T-cell (primary cell): ENCODE data around the gene TNFSF12. TPM values are rescaled to one million over a fixed set of nuclear protein-coding genes. Genes with fewer than 3 reads are reported as not detected.

Source experiments
- ATAC-seq, 4 experiments: fragments of 200-7000 bp in 3 of 4; fragments of 150-1000 bp in 1 of 4; cut with Tn5 transposase; replicated peaks in 1 of 4; 1 replicate in 3 of 4; 2 replicates in 1 of 4; pipeline ENCODE4 v1.10.0; 2021; ENCODE audit warnings: moderate library complexity in 3 of 4, mild to moderate bottlenecking in 2 of 4, moderate number of reproducible peaks in 1 of 4
- CTCF ChIA-PET, 2 donors: fragments of 300-600 bp; sonication (Branson Sonifier 250); formaldehyde crosslinking; loops; one replicate each; lab custom pipeline; 2022; ENCODE audit warnings: antibody characterized with exemption in 2 of 2; lab: Charles Lee
- POLR2A ChIA-PET, 2 donors: fragments of 300-600 bp; sonication (Branson Sonifier 250); formaldehyde crosslinking; loops; one replicate each; lab custom pipeline; 2022; ENCODE audit warnings: antibody characterized with exemption in 2 of 2; lab: Charles Lee
- DNase-seq, 35 experiments: peaks; one replicate each; pipeline versions ENCODE4 v3.0.0 to v3.0.0-alpha.2; 2013 to 2023
- H3K27ac ChIP-seq: one replicate; pipeline ENCODE4 v1.5.1; 2013; ENCODE audit warnings: low read length
- H3K27me3 ChIP-seq, 2 experiments: replicated peaks in 1 of 2; 1 replicate in 1 of 2; 2 replicates in 1 of 2; pipeline versions ENCODE4 v1.6.1 to v1.7.0; 2013; ENCODE audit warnings: low read length in 1 of 2, mixed read lengths in 1 of 2; ENCODE audit not compliant: control insufficient read depth in 2 of 2, insufficient read depth in 2 of 2; ENCODE audit errors: extremely low read depth in 1 of 2
- H3K36me3 ChIP-seq, 2 donors: 1 replicate in 1 of 2; 2 replicates in 1 of 2; pipeline versions ENCODE4 v1.6.1 to v1.7.0; 2013; ENCODE audit warnings: low read length in 1 of 2; ENCODE audit not compliant: control insufficient read depth in 2 of 2, insufficient read depth in 1 of 2; ENCODE audit errors: extremely low read depth in 1 of 2
- H3K4me1 ChIP-seq, 2 experiments: 1 replicate in 1 of 2; 2 replicates in 1 of 2; pipeline versions ENCODE4 v1.6.1 to v1.7.0; 2013; ENCODE audit warnings: low read length in 2 of 2, mixed read lengths in 1 of 2; ENCODE audit not compliant: insufficient read depth in 2 of 2, control insufficient read depth in 1 of 2; ENCODE audit errors: extremely low read depth in 1 of 2
- H3K4me3 ChIP-seq, 2 donors: 1 replicate in 1 of 2; 2 replicates in 1 of 2; pipeline versions ENCODE4 v1.5.1 to v1.7.0; 2013; ENCODE audit warnings: mild to moderate bottlenecking in 2 of 2, low read length in 1 of 2, moderate library complexity in 1 of 2; ENCODE audit not compliant: control insufficient read depth in 1 of 2; ENCODE audit errors: extremely low read depth in 1 of 2
- H3K9me3 ChIP-seq: 2 replicates; pipeline ENCODE4 v1.7.0; 2013
- H3K27ac Mint-ChIP-seq, 2 donors: one replicate each; pipeline ENCODE4 v1.8.0; 2020 to 2021; ENCODE audit warnings: mild to moderate bottlenecking in 2 of 2, mixed read lengths in 2 of 2
- H3K27me3 Mint-ChIP-seq, 2 donors: one replicate each; pipeline ENCODE4 v1.8.0; 2021 to 2022; ENCODE audit warnings: mixed read lengths in 2 of 2
- H3K36me3 Mint-ChIP-seq: one replicate; pipeline ENCODE4 v1.8.0; 2021; ENCODE audit warnings: mixed read lengths
- H3K4me1 Mint-ChIP-seq, 3 donors: one replicate each; pipeline ENCODE4 v1.8.0; 2020 to 2022; ENCODE audit warnings: mixed read lengths in 3 of 3, mild to moderate bottlenecking in 1 of 3
- H3K4me3 Mint-ChIP-seq, 3 donors: one replicate each; pipeline ENCODE4 v1.8.0; 2020 to 2022; ENCODE audit warnings: mild to moderate bottlenecking in 3 of 3, mixed read lengths in 3 of 3, moderate library complexity in 3 of 3
- H3K9me3 Mint-ChIP-seq, 3 donors: one replicate each; pipeline ENCODE4 v1.8.0; 2020 to 2022; ENCODE audit warnings: mixed read lengths in 3 of 3
- WGBS: methylation state at CpG from one replicate; pipeline ENCODE4 v1.1.5; 2013; ENCODE audit warnings: missing lambda C conversion rate; ENCODE audit not compliant: insufficient coverage; 5-methylcytosine and 5-hydroxymethylcytosine counted together
- total RNA-seq, 35 experiments: library from RNA in 6 of 35; stranded (reverse) in 6 of 35; fragments of 120-200 nt in 1 of 35; gene quantifications; one replicate each; pipeline versions ENCODE4 v1.2.1 to v1.2.4 and lab custom pipeline; 2013 to 2026

Gene TNFSF12
- total RNA-seq, 5 donors from 2014 or later (not counting 1 experiment from before 2014, with no cell fraction given): 38.3 to 72.8 (median 61.4) TPM

DNA sequence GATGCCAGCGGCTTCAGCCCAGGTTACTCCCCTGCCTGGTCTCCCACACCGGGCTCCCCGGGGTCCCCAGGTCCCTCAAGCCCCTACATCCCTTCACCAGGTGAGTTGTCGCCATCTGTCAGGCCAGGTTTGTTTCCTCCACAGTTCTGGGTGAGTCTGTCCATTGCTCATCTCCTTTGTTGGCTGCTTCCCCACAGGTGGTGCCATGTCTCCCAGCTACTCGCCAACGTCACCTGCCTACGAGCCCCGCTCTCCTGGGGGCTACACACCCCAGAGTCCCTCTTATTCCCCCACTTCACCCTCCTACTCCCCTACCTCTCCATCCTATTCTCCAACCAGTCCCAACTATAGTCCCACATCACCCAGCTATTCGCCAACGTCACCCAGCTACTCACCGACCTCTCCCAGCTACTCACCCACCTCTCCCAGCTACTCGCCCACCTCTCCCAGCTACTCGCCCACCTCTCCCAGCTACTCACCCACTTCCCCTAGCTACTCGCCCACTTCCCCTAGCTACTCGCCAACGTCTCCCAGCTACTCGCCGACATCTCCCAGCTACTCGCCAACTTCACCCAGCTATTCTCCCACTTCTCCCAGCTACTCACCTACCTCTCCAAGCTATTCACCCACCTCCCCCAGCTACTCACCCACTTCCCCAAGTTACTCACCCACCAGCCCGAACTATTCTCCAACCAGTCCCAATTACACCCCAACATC is 35.9 kb upstream of the TNFSF12 start:
- DNase-seq (no peak), ATAC-seq (peak in 1 of 4 experiments; percentile 7)
- Histone ChIP-seq H3K9me3 (no peaks in the 10 kb centered on the region), H3K27me3 (no peaks in the 10 kb centered on the region), H3K4me3 (no peak overlapping the region), H3K36me3 (peaks cover 16 to 60% of the 10 kb centered on the region in 2 donors), H3K4me1 (no peaks in the 10 kb centered on the region), H3K27ac (no peak overlapping the region)
- 93% methylated on average over 20 of the region's 20 CpGs for WGBS
- CTCF ChIA-PET: interaction anchor here (0.5 to 3.6 kb wide), 11 partner anchors 12 to 157 kb away, joined by 3 to 22 read pairs (median 3); partner anchors contain the start of genes SOX15 (in 1 of the 2) and ZBTB4 (in 1 of the 2)
- Mint-ChIP-seq H3K36me3 (peaks cover 37% of the 10 kb centered on the region), H3K27ac (no peak overlapping the region), H3K9me3 (no peaks in the 10 kb centered on the region), H3K4me1 (peaks cover 0 to 5% (median 2%) of the 10 kb centered on the region in 3 donors), H3K27me3 (no peaks in the 10 kb centered on the region), H3K4me3 (no peak overlapping the region)
- POLR2A ChIA-PET: interaction anchor here in 1 of 2 donors (0.8 to 0.9 kb wide), 2 partner anchors 8 to 22 kb away, joined by 3 to 4 read pairs; no protein-coding TSS in a partner anchor

DNA sequence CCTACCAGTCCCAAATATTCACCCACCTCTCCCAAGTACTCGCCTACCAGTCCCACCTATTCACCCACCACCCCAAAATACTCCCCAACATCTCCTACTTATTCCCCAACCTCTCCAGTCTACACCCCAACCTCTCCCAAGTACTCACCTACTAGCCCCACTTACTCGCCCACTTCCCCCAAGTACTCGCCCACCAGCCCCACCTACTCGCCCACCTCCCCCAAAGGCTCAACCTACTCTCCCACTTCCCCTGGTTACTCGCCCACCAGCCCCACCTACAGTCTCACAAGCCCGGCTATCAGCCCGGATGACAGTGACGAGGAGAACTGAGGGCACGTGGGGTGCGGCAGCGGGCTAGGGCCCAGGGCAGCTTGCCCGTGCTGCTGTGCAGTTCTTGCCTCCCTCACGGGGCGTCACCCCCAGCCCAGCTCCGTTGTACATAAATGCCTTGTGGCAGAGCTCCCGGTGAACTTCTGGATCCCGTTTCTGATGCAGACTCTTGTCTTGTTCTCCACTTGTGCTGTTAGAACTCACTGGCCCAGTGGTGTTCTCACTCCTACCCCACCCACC is 34.9 kb upstream of the TNFSF12 start:
- no peak overlapping the region for H3K4me3 Mint-ChIP-seq
- H3K27ac Mint-ChIP-seq: no peak overlapping the region
- POLR2A ChIA-PET: interaction anchor here (0.6 to 1.0 kb wide), 3 partner anchors 26 to 205 kb away, joined by 3 to 11 read pairs (median 4); no protein-coding TSS in a partner anchor
- Histone ChIP-seq H3K27me3 (no peaks in the 10 kb centered on the region), H3K27ac (no peak overlapping the region), H3K36me3 (peaks cover 11 to 51% of the 10 kb centered on the region in 2 donors), H3K9me3 (no peaks in the 10 kb centered on the region), H3K4me1 (no peaks in the 10 kb centered on the region), H3K4me3 (no peak overlapping the region)
- no peak for DNase-seq
- H3K9me3 Mint-ChIP-seq: no peaks in the 10 kb centered on the region
- no peaks in the 10 kb centered on the region for H3K27me3 Mint-ChIP-seq
- H3K4me1 Mint-ChIP-seq: peaks cover 0 to 5% (median 2%) of the 10 kb centered on the region in 3 donors
- ATAC-seq: no peak
- WGBS: 83% methylated on average over 17 of the region's 17 CpGs
- peaks cover 30% of the 10 kb centered on the region for H3K36me3 Mint-ChIP-seq
- CTCF ChIA-PET: interaction anchor here (0.5 to 3.6 kb wide), 11 partner anchors 9 to 173 kb away, joined by 3 to 22 read pairs (median 5); partner anchors contain the start of genes SOX15 (in 1 of the 2), TP53 (in 1 of the 2) and ZBTB4 (in 1 of the 2)

DNA sequence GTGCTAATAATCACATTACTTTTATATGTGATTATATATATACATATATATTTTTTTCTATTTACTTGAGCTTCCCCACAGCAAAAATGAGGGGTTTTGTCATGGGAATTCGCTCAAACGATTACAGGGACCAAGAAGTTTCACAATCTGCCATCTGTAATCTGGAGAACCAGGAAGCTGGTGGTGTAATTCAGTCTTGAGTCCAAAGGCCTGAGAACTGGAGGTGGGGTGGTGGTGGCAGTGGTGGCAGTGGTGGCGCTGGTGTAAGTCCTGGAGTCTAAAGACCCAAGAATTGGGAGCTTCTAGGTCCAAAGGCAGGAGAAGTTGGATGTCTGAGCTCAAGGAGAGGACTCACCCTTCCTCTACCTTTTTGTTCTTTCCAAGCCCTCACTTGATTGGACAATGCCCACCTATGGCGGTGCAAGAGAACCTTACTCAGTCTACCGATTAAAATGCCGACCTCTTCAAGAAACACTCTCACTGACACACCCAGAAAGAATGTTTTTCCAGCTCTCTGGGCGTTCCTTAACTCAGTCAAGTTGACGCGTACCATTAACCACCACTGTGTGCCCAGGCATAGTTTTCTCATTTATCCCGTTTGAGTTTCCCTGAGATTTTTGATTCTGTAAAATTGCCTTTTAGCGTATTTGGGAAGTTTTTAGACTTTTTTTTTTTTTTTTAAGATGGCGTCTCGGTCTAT is 32.8 kb upstream of the TNFSF12 start:
- peaks cover 0 to 5% (median 2%) of the 10 kb centered on the region in 3 donors for H3K4me1 Mint-ChIP-seq
- ATAC-seq (no peak), DNase-seq (no peak)
- Histone ChIP-seq H3K36me3 (peaks cover 9 to 33% of the 10 kb centered on the region in 2 donors), H3K4me3 (no peak overlapping the region), H3K9me3 (no peaks in the 10 kb centered on the region), H3K4me1 (no peaks in the 10 kb centered on the region), H3K27ac (no peak overlapping the region), H3K27me3 (no peaks in the 10 kb centered on the region)
- WGBS: 94% methylated on average over 7 of the region's 13 CpGs
- ChIA-PET POLR2A (no interaction called here), CTCF (interaction anchor here (0.6 to 3.6 kb wide), 8 partner anchors 36 to 171 kb away, joined by 3 to 22 read pairs (median 4); partner anchors contain the start of genes MPDU1 (in 1 of the 2), SOX15 (in 1 of the 2), TP53 (in 1 of the 2) and ZBTB4 (in 1 of the 2))
- no peak overlapping the region for H3K27ac Mint-ChIP-seq
- peaks cover 17% of the 10 kb centered on the region for H3K36me3 Mint-ChIP-seq
- no peaks in the 10 kb centered on the region for H3K27me3 Mint-ChIP-seq
- no peaks in the 10 kb centered on the region for H3K9me3 Mint-ChIP-seq
- H3K4me3 Mint-ChIP-seq: no peak overlapping the region

DNA sequence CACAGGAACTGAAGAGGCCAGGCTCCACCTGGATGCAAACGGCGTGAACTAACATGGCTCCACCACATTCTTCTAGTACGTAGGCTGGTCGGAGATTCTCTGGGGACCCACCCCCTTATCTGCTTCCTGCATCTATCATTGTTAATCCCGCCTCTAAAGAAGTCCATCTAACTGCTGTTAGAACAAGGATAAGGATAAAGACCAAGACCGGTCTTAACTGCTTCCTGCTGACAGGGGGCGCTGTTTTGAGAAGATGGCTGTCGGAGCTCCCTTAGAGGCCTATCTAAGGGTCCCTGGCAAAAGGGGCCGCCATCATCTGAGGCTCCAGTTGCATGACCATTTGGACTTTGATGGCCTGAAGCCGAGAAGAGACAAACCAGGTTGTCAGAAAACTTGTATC is 25.8 kb upstream of the TNFSF12 start:
- Mint-ChIP-seq H3K9me3 (no peaks in the 10 kb centered on the region), H3K4me1 (peaks cover 3 to 6% (median 4%) of the 10 kb centered on the region in 3 donors), H3K36me3 (no peaks in the 10 kb centered on the region), H3K27me3 (no peaks in the 10 kb centered on the region), H3K4me3 (no peak overlapping the region), H3K27ac (peak overlapping the region in 1 of 2 donors; percentile 69)
- no peak overlapping the region for H3K27ac ChIP-seq
- no peaks in the 10 kb centered on the region for H3K9me3 ChIP-seq
- 72% methylated on average over 6 of the region's 10 CpGs for WGBS
- CTCF ChIA-PET: interaction anchor here (0.7 to 2.8 kb wide), 7 partner anchors 8 to 225 kb away, joined by 3 to 18 read pairs (median 7); partner anchors contain the start of genes SENP3 (in 1 of the 2) and TP53 (in 1 of the 2)
- peaks cover 0 to 6% of the 10 kb centered on the region in 2 experiments for H3K4me1 ChIP-seq
- H3K36me3 ChIP-seq: no peaks in the 10 kb centered on the region
- DNase-seq (peak in 30 of 35 experiments; percentile 14 to 75 (median 40)), ATAC-seq (peak in 3 of 4 experiments; percentile 52 to 78 (median 53))
- POLR2A ChIA-PET: interaction anchor here in 1 of 2 donors (0.7 kb wide), 1 partner anchor 8 kb away, joined by 10 read pairs; no protein-coding TSS in a partner anchor
- H3K4me3 ChIP-seq: no peak overlapping the region
- H3K27me3 ChIP-seq: no peaks in the 10 kb centered on the region

DNA sequence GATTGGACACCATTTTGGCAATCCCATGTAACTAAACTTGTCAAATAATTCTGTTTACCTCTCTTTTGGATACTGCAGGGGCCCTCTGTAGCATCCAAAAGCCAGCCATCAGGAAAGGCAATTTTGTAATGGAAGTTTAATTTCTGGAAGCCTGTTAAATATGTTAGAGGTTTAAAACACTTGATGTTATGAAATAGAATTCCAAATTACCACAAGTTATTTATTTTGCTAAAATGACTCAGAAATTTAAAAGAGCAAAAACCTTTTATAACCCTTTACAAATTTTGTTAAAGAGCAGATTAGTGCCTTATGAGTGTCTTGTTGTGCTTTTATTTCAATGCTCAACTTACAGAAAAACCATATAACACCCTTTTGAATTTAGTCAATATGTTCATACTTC is 20.0 kb upstream of the TNFSF12 start:
- no peaks in the 10 kb centered on the region for H3K36me3 Mint-ChIP-seq
- ATAC-seq (no peak), DNase-seq (no peak)
- ChIA-PET POLR2A (no interaction called here), CTCF (no interaction called here)
- Histone ChIP-seq H3K27ac (no peak overlapping the region), H3K36me3 (no peaks in the 10 kb centered on the region), H3K27me3 (no peaks in the 10 kb centered on the region), H3K4me3 (no peak overlapping the region), H3K4me1 (no peaks in the 10 kb centered on the region), H3K9me3 (no peaks in the 10 kb centered on the region)
- H3K27me3 Mint-ChIP-seq: no peaks in the 10 kb centered on the region
- H3K27ac Mint-ChIP-seq: no peak overlapping the region
- H3K4me3 Mint-ChIP-seq: no peak overlapping the region
- H3K4me1 Mint-ChIP-seq: no peaks in the 10 kb centered on the region
- H3K9me3 Mint-ChIP-seq: peaks cover 0 to 2% (median 0%) of the 10 kb centered on the region in 3 donors
